ENCODE data around the gene CPVL.
"Not testable (repeated sequence)": the region's sequence is repeated elsewhere in the genome, so short reads cannot be mapped to it uniquely, and the experiment has no call there.

CPVL gene

GRCh38 chr7:29102558-29103151, 43.7 kb downstream of the CPVL start:
- Mint-ChIP-seq H3K4me1 (peaks cover 3% of the 10 kb centered on the region), H3K9me3 (no peaks in the 10 kb centered on the region), H3K27ac (no peak overlapping the region), H3K36me3 (no peaks in the 10 kb centered on the region), H3K27me3 (peaks cover under 1% of the 10 kb centered on the region), H3K4me3 (no peak overlapping the region)
- DNase-seq (ENCODE audit: low spot score in 2 of 2) (no peak), ATAC-seq (ENCODE audit: low read depth) (no peak)

DNA sequence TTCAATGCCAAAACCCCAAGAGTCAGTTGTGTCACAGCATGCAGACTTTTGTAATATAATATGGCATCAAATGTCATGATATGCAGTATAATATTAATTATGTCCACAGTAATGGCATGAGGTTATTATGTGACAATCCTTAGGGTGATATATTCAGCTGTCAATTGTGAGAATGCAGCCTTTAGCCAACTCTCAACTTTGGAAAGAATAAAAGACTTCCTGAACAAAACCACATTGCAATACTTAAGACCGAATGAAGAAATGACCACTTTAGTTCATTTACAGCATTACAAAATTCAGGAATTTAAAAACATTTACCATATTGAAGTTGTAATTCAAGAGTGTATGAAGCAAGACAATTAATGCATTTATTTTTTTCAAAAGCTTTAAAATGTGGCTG, 45.4 kb downstream of the CPVL start:
- H3K4me3 Mint-ChIP-seq = no peak overlapping the region
- ATAC-seq (ENCODE audit: low read depth) (no peak), DNase-seq (ENCODE audit: low spot score in 2 of 2) (no peak)
- peaks cover 3% of the 10 kb centered on the region for H3K4me1 Mint-ChIP-seq
- no peaks in the 10 kb centered on the region for H3K36me3 Mint-ChIP-seq
- no peak overlapping the region for H3K27ac Mint-ChIP-seq
- H3K27me3 Mint-ChIP-seq = peaks cover 5% of the 10 kb centered on the region
- no peaks in the 10 kb centered on the region for H3K9me3 Mint-ChIP-seq

- Mint-ChIP-seq H3K27ac (no peak overlapping the region), H3K9me3 (no peaks in the 10 kb centered on the region), H3K4me3 (no peak overlapping the region), H3K4me1 (peaks cover 3% of the 10 kb centered on the region), H3K36me3 (no peaks in the 10 kb centered on the region), H3K27me3 (peaks cover 5% of the 10 kb centered on the region)
- ATAC-seq (ENCODE audit: low read depth) = no peak
- no peak for DNase-seq (ENCODE audit: low spot score in 2 of 2)
These were observed 46.2 kb downstream of the CPVL start for GRCh38 chr7:29099896-29100847.

DNA sequence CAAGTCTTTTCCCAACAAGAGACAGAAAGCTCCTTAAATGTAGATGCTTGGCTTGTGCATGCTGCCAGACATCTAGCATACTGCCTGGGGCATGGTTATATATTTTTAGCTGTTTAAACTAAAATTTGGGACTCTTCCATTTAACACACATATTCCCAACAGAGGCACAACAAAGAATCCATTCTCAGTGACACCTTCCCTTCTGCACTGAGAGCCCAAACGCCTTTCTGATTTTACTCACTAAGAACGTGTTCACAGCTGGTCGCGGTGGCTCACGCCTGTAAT, 49.9 kb downstream of the CPVL start:
- Mint-ChIP-seq H3K4me1 (peaks cover 2% of the 10 kb centered on the region), H3K27ac (no peak overlapping the region), H3K9me3 (no peaks in the 10 kb centered on the region), H3K27me3 (peaks cover 5% of the 10 kb centered on the region), H3K4me3 (no peak overlapping the region), H3K36me3 (no peaks in the 10 kb centered on the region)
- ATAC-seq (ENCODE audit: low read depth) = no peak
- no peak for DNase-seq (ENCODE audit: low spot score in 2 of 2)

GRCh38 chr7:29095631-29096445, 50.5 kb downstream of the CPVL start:
- Mint-ChIP-seq H3K4me1 (peaks cover 7% of the 10 kb centered on the region), H3K9me3 (no peaks in the 10 kb centered on the region), H3K27ac (no peak overlapping the region), H3K36me3 (no peaks in the 10 kb centered on the region), H3K4me3 (no peak overlapping the region), H3K27me3 (peaks cover 6% of the 10 kb centered on the region)
- ATAC-seq (ENCODE audit: low read depth) (no peak), DNase-seq (ENCODE audit: low spot score in 2 of 2) (no peak)

DNA sequence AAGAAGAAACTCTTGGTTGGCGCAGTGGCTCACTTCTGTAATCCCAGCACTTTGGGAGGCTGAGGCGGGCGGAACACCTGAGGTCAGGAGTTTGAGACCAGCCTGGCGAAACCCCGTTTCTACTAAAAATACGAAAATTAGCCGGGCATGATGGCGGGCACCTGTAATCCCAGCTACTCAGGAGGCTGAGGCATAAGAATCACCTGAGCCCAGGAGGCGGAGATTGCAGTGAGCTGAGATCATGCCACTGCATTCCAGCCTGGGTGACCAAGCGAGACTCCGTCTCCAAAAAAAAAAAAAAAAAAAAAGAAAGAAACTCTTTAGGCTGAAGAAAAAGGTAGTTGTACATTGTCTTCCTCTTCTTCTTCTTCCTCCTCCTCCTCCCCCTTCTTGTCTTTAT, 53.2 kb downstream of the CPVL start:
- not testable (repeated sequence) for H3K27me3 Mint-ChIP-seq, H3K36me3 Mint-ChIP-seq

GRCh38 chr7:29091715-29092114, 54.6 kb downstream of the CPVL start:
- no peaks in the 10 kb centered on the region for H3K9me3 Mint-ChIP-seq
- H3K4me1 Mint-ChIP-seq = peaks cover 10% of the 10 kb centered on the region
- DNase-seq (ENCODE audit: low spot score in 2 of 2) (no peak), ATAC-seq (ENCODE audit: low read depth) (peak; percentile 57)
- H3K27me3 Mint-ChIP-seq = peaks cover 6% of the 10 kb centered on the region
- no peaks in the 10 kb centered on the region for H3K36me3 Mint-ChIP-seq
- no peak overlapping the region for H3K27ac Mint-ChIP-seq
- H3K4me3 Mint-ChIP-seq = peak overlapping the region; percentile 65

More for the DNA sequence above, 53.2 kb downstream of the CPVL start:
- not testable (repeated sequence) for H3K27ac Mint-ChIP-seq; DNase-seq (ENCODE audit: low spot score in 2 of 2); H3K4me3 Mint-ChIP-seq; H3K9me3 Mint-ChIP-seq; H3K4me1 Mint-ChIP-seq; ATAC-seq (ENCODE audit: low read depth)

DNA sequence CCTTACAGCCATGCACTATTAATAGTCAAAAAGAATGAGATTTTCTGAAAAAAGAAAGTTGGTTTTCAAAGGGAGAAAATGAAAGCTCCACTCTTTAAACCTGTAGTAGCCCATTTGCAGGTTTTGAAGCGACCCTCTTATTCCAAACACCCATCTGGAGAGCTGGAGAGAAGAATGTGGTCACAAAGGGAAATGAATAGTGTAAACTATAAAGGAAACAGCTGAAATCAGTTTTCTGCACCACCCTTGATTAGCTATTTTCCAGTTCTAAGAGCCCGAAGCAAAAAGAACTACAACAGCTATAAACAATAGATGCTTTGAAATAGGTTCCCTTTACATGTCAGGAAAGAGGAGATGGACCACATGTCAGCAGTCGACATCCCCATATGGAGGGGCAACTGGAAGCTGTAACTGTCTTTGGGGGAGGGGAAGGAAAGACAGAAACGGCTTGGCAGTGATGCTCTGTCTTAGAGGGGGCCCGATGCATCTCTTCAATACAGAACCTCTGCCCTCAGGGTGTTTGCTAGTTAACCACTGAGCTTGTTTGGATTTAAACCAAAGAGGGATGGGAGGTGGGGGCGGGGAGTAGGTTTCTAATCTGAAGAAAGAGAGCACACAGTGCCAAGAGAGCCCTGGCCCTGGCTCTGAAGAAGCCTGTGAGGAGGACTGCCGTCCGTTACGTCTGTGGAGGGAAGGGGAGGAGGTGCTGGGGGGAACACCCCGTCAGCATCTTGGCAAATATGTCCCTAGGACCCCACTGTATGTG, 55.3 kb downstream of the CPVL start:
- Mint-ChIP-seq H3K27ac (peak overlapping the region; percentile 13), H3K4me1 (peaks cover 10% of the 10 kb centered on the region), H3K27me3 (peaks cover 4% of the 10 kb centered on the region), H3K4me3 (peak overlapping the region; percentile 65), H3K36me3 (no peaks in the 10 kb centered on the region), H3K9me3 (no peaks in the 10 kb centered on the region)
- DNase-seq (ENCODE audit: low spot score in 2 of 2) (no peak), ATAC-seq (ENCODE audit: low read depth) (peak; percentile 29)

DNA sequence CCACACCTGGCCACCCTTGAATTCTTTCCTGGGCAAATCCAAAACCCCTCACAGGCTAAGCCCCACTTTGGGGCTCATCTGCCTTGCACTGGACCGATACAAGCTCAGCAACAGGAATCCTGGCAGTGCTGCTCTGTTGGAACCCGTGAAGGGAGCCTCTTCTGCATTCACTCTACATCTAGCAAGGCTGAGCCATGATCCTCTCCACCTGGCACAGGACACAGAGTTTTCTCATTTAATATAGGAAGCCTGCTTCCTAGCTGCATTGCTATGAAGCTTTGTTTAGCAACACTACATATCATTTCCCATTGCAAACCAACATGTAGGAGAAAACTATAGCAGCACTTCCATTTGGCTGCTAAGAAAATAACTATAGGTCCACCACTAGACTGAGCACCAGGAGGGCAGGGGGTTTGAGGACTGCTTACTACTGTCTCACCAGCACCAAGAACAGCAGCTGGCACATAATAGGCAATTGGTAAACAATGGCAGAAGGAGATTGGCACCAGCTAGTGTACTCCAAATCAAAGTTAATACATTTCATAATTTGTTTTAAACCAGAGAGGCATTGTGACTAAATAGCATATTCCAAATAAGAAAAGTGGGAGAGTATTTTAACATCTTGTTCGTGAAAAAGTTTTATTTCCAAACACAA, 56.1 kb downstream of the CPVL start:
- Mint-ChIP-seq H3K4me1 (peaks cover 10% of the 10 kb centered on the region), H3K27ac (no peak overlapping the region), H3K9me3 (no peaks in the 10 kb centered on the region), H3K4me3 (no peak overlapping the region), H3K36me3 (no peaks in the 10 kb centered on the region), H3K27me3 (peaks cover 4% of the 10 kb centered on the region)
- DNase-seq (ENCODE audit: low spot score in 2 of 2) (no peak), ATAC-seq (ENCODE audit: low read depth) (no peak)

- no peaks in the 10 kb centered on the region for H3K36me3 Mint-ChIP-seq
- no peak for ATAC-seq (ENCODE audit: low read depth)
- H3K27ac Mint-ChIP-seq = no peak overlapping the region
- H3K27me3 Mint-ChIP-seq = peaks cover 7% of the 10 kb centered on the region
- no peaks in the 10 kb centered on the region for H3K9me3 Mint-ChIP-seq
- H3K4me3 Mint-ChIP-seq = no peak overlapping the region
- DNase-seq (ENCODE audit: low spot score in 2 of 2) = no peak
- H3K4me1 Mint-ChIP-seq = peaks cover 10% of the 10 kb centered on the region
These were observed 58.5 kb downstream of the CPVL start for GRCh38 chr7:29087840-29088170.

- no peak overlapping the region for H3K4me3 Mint-ChIP-seq
- H3K9me3 Mint-ChIP-seq = no peaks in the 10 kb centered on the region
- ATAC-seq (ENCODE audit: low read depth) = no peak
- H3K36me3 Mint-ChIP-seq = no peaks in the 10 kb centered on the region
- no peak for DNase-seq (ENCODE audit: low spot score in 2 of 2)
- H3K4me1 Mint-ChIP-seq = peaks cover 9% of the 10 kb centered on the region
- H3K27me3 Mint-ChIP-seq = peaks cover 7% of the 10 kb centered on the region
- no peak overlapping the region for H3K27ac Mint-ChIP-seq
These were observed 59.8 kb downstream of the CPVL start for GRCh38 chr7:29086545-29086944.

- ATAC-seq (ENCODE audit: low read depth) (peak; percentile 45), DNase-seq (ENCODE audit: low spot score in 2 of 2) (no peak)
- H3K27me3 Mint-ChIP-seq = peaks cover 6% of the 10 kb centered on the region
- H3K9me3 Mint-ChIP-seq = no peaks in the 10 kb centered on the region
- H3K4me3 Mint-ChIP-seq = no peak overlapping the region
- no peaks in the 10 kb centered on the region for H3K36me3 Mint-ChIP-seq
- H3K27ac Mint-ChIP-seq = no peak overlapping the region
- H3K4me1 Mint-ChIP-seq = no peaks in the 10 kb centered on the region
These were observed 61.5 kb downstream of the CPVL start for GRCh38 chr7:29084832-29085231.

- Mint-ChIP-seq H3K4me1 (no peaks in the 10 kb centered on the region), H3K4me3 (no peak overlapping the region), H3K27me3 (peaks cover 14% of the 10 kb centered on the region), H3K9me3 (no peaks in the 10 kb centered on the region), H3K27ac (no peak overlapping the region), H3K36me3 (no peaks in the 10 kb centered on the region)
- DNase-seq (ENCODE audit: low spot score in 2 of 2) (no peak), ATAC-seq (ENCODE audit: low read depth) (no peak)
These were observed 65.5 kb downstream of the CPVL start for GRCh38 chr7:29080803-29081202.

All from memory B cell (primary cell).